H4 (cell line): ENCODE results near the gene SULT2B1. TPM values are rescaled to one million over a fixed set of nuclear protein-coding genes. Genes with fewer than 3 reads are reported as not detected.
"Not testable (repeated sequence)": the region's sequence is repeated elsewhere in the genome, so short reads cannot be mapped to it uniquely, and the experiment has no call there.

Experiments
- DNase-seq: peaks from one replicate; pipeline ENCODE4 v3.0.0-alpha.2; 2015; ENCODE audit warnings: low spot score
- total RNA-seq: library from RNA; depleted of rRNA; stranded (reverse); fragments of >200 nt; shearing (Covaris generic); gene quantifications from 2 replicates; pipeline ENCODE4 v1.2.3, GENCODE V29; 2014

Gene SULT2B1
- total RNA-seq, 1 experiment from 2014 or later = 0.23 TPM

DNA sequence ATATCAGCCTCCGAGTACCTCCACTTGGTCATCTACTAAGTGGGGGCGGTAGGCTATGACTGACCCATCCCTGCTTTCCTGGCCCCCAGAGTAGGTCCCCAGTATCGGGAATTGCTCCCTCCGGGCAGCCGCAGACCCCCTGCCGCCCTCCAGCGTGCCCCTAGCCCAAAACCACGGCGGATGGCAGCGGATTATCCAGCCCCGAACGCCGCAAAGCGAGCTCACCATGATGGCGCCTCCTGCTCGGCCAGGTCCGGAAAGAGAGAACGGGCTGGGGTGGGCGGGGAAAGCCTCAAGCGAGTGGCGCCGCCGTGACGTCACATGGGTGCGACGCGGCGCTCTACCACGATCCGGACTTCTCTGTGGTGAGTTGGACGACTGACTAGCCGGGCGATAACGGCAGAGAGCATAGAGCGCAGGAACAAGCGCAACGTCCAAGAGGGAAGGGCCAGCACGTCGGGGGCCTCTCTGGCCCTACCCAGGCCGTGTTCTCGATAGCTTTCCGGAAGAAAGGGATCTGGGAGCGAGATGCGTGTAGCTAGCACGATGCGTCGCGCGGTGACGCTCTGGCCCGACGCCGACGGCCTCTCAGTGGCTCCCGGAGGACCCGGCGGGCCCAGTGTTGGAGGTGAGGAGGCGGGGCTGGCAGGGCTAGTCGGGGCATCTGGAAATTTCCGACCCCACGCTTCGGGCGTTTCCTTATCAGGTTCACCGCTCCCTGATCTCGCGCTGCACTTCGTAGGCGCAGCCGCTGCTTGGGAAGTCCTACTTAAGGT lies 67.1 kb downstream of the SULT2B1 start, which contains the start of the genes RPL18 and SPHK2:
Gene RPL18 (minus strand): TSS at position 263 of the 776 bp plus-strand sequence. CDS start 35 bp downstream, at position 228.
Gene SPHK2 (plus strand): TSS at position 591 of the 776 bp plus-strand sequence. CDS start 1,009 bp downstream, outside the sequence.
- peak; percentile 100 for DNase-seq

DNA sequence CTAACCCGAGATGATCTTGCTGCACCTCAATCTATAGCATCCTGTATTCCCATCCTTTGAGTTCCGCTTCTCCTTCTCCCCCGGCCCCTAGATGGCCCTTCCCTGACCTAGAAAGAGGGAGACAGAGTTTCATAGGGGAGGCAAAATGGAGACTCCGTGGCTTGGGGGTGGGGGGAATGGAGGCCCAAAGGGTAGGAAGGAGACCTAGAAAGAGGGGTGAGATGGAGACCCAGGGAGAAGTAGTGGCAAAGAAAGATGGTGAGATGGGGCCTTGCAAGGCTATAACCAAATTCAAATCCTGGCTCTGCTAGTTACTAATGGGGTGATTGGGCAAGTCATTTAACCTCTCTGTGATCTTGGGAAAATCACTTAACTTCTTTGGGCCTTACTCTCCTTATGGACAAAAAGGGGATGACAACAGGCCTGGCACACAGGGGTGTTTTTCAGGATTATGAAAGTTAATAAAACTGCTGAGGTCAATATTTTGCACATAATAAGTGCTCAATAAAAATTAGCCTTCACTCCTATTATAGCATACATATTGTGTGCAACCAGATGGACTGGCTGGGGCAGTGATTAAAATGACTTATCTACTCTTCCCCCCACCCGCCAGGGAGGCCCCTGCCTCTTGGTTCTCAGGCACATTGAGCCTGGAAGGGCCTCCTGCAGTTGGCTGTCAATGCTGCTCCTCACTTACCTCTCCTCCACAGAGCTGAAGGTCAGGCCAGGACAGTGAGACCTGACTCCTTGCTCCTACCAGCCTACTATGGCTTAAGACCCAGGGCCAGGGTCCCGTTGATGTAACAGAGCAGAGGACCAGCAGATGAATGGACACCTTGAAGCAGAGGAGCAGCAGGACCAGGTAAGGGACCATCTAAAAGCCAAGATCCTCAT lies 68.0 kb downstream of the SULT2B1 start:
- no peak for DNase-seq

DNA sequence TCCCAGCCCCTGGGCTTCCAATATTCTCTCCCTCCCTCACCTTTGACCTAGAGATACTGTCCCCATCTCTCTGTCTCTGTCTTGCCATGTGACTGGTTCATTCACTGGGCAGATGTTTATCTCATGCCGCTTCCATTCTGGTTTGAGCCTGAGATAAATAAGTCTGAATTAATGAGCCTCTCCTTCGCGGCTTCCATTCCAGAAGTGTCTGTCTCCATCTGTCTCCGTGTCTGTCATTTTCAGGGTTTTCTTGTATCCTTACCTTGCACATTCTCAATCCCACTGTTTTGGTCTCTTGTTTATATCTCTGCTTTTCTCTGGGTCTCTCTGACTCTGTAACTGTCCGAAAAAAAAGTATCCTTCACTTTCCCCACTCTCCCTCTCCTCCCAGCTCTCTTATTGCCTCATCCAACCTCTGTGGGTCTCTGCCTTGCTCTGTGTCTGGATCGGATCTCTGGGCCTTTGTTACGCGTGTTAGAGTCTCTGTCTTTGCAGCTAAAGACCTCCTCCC lies 71.6 kb downstream of the SULT2B1 start:
- DNase-seq = no peak

GRCh38 chr19:48624067-48624594 lies 72.2 kb downstream of the SULT2B1 start:
- DNase-seq = peak; percentile 98

GRCh38 chr19:48624791-48625723 lies 73.1 kb downstream of the SULT2B1 start:
- no peak for DNase-seq

DNA sequence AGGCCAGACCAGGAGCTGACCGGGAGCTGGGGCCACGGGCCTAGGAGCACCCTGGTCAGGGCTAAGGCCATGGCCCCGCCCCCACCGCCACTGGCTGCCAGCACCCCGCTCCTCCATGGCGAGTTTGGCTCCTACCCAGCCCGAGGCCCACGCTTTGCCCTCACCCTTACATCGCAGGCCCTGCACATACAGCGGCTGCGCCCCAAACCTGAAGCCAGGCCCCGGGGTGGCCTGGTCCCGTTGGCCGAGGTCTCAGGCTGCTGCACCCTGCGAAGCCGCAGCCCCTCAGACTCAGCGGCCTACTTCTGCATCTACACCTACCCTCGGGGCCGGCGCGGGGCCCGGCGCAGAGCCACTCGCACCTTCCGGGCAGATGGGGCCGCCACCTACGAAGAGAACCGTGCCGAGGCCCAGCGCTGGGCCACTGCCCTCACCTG lies 73.9 kb downstream of the SULT2B1 start:
- DNase-seq = no peak

GRCh38 chr19:48627201-48627864 lies 75.4 kb downstream of the SULT2B1 start:
- DNase-seq = no peak

GRCh38 chr19:48627865-48628314 lies 75.9 kb downstream of the SULT2B1 start:
- no peak for DNase-seq

DNA sequence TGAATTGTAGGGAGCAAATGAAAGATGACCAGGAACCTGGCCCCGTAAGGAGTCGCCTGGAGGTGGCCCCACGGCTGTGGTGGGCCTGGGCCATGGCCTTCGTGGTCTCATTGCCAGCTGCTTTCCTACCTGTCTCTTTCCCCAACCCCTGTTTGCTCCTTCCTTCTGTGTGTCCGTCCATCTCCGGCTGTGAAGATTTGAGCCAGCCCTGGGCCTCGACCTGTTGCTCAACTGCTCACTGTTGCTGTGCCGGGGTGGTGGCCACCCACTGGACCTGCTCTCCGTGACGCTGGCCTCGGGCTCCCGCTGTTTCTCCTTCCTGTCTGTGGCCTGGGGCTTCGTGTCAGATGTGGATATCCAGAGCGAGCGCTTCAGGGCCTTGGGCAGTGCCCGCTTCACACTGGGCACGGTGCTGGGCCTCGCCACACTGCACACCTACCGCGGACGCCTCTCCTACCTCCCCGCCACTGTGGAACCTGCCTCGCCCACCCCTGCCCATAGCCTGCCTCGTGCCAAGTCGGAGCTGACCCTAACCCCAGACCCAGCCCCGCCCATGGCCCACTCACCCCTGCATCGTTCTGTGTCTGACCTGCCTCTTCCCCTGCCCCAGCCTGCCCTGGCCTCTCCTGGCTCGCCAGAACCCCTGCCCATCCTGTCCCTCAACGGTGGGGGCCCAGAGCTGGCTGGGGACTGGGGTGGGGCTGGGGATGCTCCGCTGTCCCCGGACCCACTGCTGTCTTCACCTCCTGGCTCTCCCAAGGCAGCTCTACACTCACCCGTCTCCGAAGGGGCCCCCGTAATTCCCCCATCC lies 76.7 kb downstream of the SULT2B1 start:
- DNase-seq = no peak

DNA sequence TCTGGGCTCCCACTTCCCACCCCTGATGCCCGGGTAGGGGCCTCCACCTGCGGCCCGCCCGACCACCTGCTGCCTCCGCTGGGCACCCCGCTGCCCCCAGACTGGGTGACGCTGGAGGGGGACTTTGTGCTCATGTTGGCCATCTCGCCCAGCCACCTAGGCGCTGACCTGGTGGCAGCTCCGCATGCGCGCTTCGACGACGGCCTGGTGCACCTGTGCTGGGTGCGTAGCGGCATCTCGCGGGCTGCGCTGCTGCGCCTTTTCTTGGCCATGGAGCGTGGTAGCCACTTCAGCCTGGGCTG lies 77.3 kb downstream of the SULT2B1 start:
- DNase-seq = no peak

GRCh38 chr19:48629599-48630295 lies 77.8 kb downstream of the SULT2B1 start:
- DNase-seq = no peak

DNA sequence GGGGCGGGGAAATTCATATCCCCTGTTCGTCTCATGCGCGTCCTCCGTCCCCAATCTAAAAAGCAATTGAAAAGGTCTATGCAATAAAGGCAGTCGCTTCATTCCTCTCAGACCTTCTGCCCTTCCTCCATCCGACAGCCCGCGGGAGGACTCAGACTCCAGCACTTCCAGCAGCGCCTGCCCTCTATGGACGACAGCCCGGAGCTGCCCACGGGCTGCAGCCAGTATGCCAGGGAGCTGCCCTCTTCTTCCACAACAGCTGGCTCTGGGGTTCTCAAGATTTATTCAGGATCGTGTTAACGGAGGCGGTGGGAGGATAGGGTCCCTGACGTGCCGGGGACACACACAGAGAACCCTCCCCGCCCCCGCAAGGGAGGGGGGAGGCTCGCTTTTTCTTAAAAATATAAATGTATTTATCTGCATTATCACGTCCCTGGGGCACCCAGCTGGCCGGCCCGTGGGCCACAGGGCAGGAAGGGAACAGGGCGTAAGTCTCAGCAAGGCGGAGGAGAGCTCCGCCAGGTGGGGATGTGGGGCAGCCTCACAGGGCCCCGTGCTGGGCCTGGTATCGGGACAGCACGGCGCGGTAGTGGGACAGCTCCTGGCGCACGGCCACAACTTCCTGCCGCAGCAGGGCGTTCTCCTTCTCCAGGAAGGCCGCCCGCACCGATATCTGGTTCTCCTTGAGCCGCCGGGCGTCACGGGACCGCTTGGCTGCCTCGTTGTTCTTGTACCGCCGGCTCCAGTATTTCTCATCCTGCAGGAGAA lies 78.5 kb downstream of the SULT2B1 start:
- DNase-seq = no peak

- no peak for DNase-seq
Measured at GRCh38 chr19:48631225-48631624, 79.3 kb downstream of the SULT2B1 start.

GRCh38 chr19:48632286-48632685 lies 80.3 kb downstream of the SULT2B1 start:
- not testable (repeated sequence) for DNase-seq

GRCh38 chr19:48632692-48633147 lies 80.7 kb downstream of the SULT2B1 start:
- DNase-seq = no peak

DNA sequence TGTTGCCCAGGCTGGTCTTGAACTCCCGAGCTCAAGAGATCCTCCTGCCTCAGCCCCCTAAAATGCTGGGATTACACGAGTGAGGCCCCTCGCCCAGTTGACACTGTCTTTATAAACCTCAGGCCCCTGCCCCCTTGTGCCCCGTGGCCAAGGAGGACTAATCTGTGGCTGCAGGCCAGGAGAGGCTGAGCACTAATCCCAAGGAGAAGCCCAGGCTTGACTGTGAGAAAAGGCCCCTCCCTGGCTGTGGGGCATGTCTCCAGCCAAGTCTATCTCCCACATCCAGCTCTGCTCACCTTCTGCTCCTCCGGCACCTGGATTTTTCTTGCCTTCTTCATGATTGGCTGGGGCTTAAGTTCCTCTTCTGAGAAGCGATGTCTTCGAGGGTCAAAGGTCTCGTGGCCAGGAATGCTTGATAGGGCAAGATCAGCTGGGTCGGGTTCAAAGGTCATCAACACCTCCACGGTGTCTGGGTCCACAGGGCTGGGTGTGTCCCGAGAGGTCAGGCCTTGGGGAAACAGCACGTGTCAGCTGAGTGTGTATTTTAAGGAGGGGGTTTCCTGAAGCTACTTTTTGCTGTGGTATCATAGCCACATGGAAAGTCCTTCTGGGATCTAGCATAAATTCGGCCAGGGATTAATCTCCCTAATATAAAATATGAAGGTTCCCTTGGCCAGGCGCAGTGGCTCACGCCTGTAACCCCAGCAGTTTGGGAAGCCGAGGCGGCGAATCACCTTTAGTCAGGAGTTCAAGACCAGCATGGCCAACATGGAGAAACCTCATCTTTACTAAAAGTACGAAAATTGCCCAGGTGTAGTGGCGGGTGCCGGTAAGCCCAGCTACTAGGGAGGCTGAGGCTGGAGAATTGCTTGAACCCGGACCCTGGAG lies 81.4 kb downstream of the SULT2B1 start:
- DNase-seq = no peak

DNA sequence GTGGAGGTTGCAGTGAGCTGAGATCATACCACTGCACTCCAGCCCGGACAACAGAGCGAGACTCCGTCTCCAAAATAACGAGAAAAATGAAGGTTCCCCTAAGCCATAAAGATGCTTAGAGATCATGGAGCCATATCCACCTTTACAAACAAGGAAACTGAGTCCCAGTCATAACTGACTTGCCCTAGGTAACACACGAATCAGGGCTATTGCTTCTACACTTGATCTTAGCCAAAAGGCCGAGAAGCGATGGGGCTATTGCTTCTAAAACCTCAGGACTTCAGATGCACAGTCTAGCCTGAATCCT lies 82.0 kb downstream of the SULT2B1 start:
- DNase-seq = no peak
